ENCODE measurements around the gene PARD3.

DNA sequence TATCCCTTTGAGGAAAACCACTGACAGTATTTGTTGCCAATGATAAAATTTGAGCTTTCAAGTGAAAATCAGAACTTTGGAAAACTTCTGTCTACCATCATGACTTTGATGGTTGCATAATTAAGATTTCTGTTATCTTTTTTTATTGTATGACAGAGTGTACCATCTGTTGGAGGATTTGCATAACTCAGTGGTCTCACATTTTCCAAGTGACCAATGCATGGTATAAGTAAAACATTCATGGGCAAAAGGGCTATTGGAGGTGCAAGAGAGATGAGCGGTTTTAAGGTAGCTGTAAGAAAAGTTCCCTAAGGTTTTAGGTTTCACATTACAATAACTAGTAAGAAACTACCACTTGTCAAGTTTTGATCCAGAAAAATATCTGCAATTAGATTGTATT is 625.3 kb downstream of the PARD3 start:
- TF ChIP-seq POLR2AphosphoS5 (IDR thresholded peaks at IDR 0.05) (no peak), EP300 (IDR thresholded peaks at IDR 0.05) (no peak)
